NCI-H1092 treated with DMSO at 0.1 percent for 48 hours (cell line): ENCODE measurements around the gene CEP19.

Experiments used
- DNase-seq: peaks from one replicate; lab custom pipeline; 2025; lab: John Stamatoyannopoulos, UW

CEP19 gene

GRCh38 chr3:196708467-196708866 lies 3.6 kb downstream of the CEP19 start:
- no peak for DNase-seq

DNA sequence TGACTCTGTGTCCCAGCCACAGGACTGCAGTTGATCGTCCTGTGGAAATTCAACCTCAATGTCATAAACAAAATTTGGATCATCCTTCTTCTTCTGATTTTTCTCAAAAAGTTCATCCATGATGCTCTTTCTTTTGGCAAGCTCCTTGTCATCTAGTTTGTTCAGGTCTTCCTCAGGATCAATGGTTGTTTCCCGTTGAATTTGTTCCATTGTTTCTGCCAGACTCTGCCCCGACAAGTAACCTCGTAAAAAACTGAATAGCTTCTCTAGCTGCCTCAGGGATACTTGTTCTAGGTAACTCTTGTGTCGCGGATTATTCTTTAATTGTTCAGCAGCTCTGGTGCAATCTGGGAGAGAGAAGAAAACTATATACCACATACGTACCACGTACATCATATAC lies 4.5 kb downstream of the CEP19 start:
- DNase-seq: no peak

GRCh38 chr3:196706731-196707130 lies 5.3 kb downstream of the CEP19 start:
- DNase-seq: no peak

DNA sequence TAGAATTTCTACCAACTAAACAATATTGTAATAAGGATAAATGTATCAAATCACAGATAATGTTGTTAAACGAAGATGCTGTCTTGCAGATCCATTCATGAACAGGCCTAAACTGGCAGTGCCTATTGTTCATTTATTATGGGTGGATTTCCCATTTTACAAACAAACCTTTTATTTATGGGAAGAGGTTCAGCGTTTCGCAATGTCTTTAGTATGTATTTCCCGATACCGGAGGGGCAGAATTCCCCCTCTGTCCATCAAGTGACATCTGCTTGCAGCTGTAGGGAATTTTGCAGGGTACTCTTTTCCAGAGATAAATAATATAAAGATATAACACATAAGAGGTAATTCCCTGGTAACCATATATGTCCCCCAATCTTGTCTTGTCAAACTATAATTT lies 5.7 kb downstream of the CEP19 start:
- no peak for DNase-seq

DNA sequence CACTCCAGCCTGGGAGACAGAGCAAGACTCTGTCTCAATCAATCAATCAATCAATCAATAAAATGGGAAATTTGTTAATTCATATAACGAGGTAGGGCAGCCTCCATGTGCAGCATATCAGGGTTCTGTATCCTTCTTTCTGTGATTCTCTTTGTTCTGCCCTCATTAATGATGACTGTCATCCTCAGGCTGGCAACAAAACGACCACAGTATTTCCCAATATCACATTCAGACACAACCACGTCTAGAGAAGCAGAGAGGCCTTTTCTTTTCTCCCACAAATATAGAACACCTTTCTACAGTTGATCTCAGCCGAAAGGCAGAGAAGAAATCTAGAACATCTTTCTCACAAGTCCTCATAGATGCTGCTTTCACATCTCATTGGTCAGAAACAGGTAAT lies 11.2 kb downstream of the CEP19 start:
- DNase-seq: no peak

- no peak for DNase-seq
Observed at GRCh38 chr3:196699749-196700148, 12.3 kb downstream of the CEP19 start.

- no peak for DNase-seq
Observed at GRCh38 chr3:196697270-196697669, 14.8 kb downstream of the CEP19 start.

- DNase-seq: no peak
Observed at GRCh38 chr3:196695849-196696226, 16.2 kb downstream of the CEP19 start.

DNA sequence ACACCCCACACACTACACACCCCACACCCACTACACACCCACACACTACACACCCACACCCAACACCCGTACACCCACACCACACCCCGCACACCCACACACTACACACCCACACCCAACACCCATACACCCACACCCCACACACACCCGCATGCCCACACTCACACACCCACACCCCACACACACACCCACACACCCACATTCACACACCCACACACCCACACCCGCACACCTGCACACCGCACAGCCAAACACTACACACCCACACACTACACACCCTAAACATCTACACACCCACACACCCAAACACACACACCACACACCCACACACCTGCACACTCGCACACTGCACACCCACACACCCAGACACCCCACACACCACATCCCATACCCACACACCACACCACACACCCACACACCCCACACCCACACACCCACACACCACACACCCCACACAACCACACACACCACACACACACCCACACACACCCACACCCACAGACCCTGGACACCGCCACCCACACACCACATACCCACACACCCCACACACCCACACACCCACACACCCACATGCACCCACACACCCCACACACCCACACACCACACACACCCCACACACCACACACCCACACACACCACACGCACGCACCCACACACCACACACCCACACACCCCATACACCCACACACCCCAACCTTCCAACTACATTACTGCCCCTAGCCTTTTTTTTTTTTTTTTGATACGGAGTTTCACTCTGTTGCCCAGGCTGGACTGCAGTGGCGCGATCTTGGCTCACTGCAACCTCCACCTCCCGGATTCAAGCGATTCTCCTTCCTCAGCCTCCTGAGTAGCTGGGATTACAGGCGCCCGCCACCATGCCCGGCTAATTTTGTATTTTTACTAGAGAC lies 16.9 kb downstream of the CEP19 start:
- no peak for DNase-seq

- no peak for DNase-seq
Observed at GRCh38 chr3:196694202-196694638, 17.8 kb downstream of the CEP19 start.

DNA sequence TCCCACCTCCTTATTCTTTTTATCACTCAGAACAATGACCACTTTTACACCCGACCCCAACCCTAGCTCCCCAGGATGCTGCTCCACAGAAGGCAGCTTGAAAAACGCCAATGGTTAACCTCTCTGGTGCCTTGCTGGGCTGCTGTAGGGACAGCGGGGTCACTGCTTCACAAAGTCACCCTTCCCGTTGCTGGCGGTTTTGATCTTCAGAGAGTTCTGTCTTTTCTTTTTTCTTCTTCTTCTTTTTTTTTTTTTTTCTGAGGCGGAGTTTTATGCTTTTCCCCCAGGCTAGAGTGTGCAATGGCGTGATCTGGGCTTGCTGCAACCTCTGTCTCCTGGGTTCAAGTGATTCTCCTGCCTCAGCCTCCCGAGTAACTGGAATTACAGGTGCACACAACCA lies 20.7 kb downstream of the CEP19 start:
- no peak for DNase-seq

DNA sequence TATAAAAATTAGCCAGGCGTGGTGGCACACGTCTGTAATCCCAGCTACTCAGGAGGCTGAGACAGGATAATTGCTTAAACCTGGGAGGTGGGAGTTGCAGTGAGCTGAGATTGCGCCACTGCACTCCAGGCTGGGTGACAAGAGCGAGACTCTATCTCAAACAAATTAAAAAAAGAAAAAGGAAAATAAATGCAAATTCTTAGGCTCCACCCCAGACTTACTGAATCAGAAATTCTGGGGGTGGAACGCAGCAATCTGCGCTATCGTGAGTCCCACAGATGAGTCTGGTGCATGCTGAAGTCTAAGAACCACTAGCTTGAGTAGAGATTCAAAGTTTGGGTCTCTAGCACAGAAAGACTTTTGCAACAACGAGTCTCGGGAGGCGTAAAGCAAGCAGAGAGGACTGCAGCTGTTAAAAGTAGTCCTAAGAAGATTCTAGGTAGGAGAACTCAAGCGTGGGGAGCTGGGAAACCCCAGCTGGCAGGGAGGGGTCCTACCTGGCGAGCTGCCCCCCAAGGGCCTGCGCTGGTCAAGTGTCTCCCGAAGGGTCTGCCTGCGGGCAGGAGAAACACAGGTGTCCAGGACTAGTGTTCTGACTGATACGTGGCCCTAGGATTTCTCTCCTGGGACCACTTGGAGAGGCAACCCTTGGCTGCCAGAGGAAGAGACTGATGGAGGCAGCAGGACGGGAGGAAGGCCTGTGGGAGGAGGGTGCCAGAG lies 21.9 kb downstream of the CEP19 start:
- DNase-seq: no peak

DNA sequence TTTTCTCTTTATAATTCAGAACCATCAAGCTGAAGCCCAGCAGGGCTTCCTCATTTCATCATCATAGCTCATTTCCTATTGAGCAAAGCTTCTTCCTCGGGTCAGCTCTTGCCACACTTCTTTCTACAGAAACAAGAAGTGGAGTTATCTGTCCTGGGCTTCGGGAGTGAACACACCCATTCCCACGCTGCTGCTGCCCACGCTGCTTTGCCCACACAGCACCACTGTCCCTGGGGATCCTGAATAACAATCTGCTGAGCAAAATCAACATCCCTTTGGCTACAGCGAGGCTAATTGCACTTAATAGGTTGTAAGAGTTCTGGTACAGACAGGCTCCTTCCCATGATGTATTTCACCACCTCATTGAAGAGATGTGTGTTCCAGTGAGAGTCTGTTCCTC lies 23.7 kb downstream of the CEP19 start:
- DNase-seq: peak; percentile 18

GRCh38 chr3:196686436-196686835 lies 25.6 kb downstream of the CEP19 start:
- no peak for DNase-seq

GRCh38 chr3:196684548-196685407 lies 27.3 kb downstream of the CEP19 start:
- DNase-seq: peak; percentile 56

- no peak for DNase-seq
Observed at GRCh38 chr3:196677931-196678330, 34.1 kb downstream of the CEP19 start.

DNA sequence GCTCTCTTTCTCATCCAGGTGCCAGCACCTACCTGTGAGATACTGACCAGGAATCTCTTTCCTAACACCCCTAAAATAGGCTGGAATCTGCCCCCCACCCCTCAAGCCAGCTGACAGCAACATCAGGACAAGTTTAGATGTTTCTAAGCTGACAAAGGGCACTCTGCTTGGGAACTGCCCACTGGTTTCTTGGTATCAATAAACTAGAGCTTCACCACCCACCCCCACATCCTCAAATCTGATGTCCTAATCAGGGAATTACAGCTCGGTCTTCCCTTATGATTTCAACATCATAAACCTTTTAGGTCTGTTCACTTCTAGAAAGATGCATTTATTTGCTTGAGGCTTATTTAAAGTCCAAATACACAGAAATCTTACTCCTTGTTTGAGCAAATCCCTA lies 34.7 kb downstream of the CEP19 start:
- no peak for DNase-seq

DNA sequence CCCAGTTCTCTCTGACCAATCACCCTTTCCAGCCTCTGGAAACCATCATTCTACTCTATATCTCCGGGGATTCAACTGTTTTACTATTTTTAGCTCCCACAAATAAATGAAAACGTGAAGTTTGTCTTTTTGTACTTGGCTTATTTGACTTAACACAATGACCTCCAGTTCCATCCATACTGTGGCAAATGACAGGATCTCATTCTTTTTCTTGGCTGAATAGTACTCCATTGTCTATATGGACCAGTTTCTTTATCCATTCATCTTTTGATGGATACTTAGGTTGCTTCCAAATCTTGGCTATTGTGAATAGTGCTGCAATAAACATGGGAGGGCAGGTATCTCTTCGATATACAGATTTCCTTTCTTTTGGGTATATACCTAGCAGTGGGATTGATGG lies 38.4 kb downstream of the CEP19 start:
- no peak for DNase-seq

GRCh38 chr3:196670339-196670738 lies 41.7 kb downstream of the CEP19 start:
- no peak for DNase-seq

DNA sequence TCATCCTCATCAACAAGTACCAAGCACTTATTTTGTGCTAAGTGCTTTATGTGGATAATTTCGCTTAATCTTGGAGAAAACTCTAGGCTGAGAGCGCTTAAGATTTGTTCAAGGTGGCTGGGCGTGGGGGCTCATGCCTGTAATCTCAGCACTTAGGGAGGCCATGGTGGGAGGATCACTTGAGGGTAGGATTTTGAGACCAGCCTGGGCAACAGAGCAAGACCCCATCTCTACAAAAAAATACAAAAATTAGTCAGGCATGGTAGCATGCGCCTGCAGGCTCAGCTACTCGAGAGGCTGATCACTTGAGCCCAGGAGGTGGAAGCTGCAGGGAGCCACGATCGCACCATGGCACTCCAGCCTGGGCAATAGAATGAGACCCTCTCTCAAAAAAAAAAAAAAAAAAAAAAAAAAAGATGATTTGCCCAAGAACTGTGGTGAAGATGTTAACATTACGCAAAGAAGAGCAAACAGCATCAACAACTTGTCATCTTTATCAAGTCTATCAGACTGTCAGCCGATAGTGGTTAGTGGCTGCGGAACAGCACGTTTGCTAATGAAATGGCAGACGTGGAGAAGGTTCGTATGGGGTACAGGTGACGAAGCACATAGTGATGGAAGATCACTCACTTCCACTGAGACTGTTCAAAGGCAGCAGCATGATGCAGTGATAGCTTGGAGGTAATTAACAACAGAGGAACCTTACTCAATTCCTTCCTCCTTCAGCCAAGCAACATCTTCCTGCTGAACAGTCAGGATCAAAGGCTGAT lies 44.8 kb downstream of the CEP19 start:
- no peak for DNase-seq

- DNase-seq: peak; percentile 28
Observed at GRCh38 chr3:196666001-196666867, 45.8 kb downstream of the CEP19 start.
